ENCODE data around the gene KIF3B.
"Not testable (repeated sequence)": the region's sequence is repeated elsewhere in the genome, so short reads cannot be mapped to it uniquely, and the experiment has no call there.

The KIF3B gene

DNA sequence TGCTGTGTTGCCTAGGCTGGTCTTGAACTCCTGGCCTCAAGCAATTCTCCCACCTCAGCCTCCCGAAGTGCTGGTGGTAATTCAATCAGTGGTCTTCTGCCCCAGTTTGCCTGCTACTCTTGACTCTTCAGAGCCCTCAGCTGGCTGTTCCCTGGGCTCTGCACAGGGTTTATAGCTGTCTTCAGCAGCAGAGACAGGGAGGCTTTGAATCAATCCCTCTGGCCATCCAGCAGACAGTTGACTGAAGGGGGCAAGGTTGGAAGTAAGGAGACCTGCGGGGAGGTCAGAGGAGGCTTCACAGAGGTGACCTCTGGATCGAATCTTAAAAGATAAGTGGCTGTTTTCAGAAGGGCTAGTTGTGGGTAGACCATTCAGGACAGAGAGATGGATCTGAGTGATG is 26.0 kb upstream of the KIF3B start:
- no peak overlapping the region for H3K27ac ChIP-seq
- no peak for TF ChIP-seq ZFX (IDR thresholded peaks at IDR 0.05)
- TF ChIP-seq, protein P1, sequence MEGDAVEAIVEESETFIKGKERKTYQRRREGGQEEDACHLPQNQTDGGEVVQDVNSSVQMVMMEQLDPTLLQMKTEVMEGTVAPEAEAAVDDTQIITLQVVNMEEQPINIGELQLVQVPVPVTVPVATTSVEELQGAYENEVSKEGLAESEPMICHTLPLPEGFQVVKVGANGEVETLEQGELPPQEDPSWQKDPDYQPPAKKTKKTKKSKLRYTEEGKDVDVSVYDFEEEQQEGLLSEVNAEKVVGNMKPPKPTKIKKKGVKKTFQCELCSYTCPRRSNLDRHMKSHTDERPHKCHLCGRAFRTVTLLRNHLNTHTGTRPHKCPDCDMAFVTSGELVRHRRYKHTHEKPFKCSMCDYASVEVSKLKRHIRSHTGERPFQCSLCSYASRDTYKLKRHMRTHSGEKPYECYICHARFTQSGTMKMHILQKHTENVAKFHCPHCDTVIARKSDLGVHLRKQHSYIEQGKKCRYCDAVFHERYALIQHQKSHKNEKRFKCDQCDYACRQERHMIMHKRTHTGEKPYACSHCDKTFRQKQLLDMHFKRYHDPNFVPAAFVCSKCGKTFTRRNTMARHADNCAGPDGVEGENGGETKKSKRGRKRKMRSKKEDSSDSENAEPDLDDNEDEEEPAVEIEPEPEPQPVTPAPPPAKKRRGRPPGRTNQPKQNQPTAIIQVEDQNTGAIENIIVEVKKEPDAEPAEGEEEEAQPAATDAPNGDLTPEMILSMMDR (conservative IDR thresholded peaks at IDR 0.05) = no peak

DNA sequence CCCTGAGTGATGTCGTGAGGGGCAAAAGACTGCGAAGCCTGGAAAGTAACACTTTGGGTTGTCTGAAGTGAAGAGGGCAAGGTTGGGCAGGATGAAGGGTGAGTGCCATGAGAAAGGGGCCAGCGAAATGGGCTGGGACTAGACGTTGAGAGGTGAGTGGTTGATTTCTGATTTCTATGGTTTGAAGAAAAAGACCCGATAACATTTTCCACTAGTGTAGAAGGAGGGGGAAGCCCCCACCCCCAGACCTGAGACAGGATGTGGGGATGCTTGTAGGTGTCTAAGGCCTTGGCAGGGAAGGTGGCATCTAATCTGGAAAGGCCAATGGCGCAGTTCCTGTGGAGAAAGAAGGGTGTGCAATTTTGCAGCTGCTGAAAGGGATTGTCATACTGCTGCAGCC is 25.3 kb upstream of the KIF3B start:
- TF ChIP-seq ZFX (IDR thresholded peaks at IDR 0.05) = no peak
- TF ChIP-seq, protein P1 (conservative IDR thresholded peaks at IDR 0.05) = no peak
- no peak overlapping the region for H3K27ac ChIP-seq

DNA sequence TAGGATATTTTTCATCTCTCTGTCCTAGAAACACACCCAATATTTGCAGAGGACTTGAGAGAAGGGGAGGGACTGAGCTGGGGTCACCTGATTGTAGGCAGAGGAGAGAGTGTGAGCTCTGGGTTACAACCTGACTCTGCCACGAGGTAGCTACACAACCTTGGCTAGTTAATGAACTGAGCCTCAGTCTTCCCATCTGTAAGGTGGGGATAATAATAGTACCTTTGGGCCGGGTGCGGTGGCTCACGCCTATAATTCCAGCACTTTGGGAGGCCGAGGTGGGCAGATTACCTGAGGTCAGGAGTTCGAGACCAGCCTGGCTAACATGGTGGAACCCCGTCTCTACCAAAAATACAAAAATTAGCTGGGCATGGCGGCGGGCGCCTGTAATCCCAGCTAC is 16.5 kb upstream of the KIF3B start:
- H3K27ac ChIP-seq = not testable (repeated sequence)

DNA sequence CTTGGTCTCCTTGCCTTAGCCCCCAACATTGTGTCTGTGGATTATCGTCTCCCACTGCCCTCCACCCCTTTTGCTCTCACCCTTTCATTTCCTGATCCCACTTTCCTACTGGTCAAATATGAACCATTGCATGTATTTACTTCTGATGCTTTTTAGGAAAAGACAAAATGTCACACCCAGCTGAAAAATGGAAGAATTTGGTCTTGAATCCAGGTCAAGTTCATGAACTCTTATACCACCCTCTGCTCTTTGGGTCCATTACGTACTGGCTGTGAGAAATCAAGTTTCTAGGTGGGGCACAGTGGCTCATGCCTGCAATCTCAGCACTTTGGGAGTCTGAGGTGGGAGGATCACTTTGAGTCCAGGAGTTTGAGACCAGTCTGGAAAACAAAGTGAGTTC is 15.8 kb upstream of the KIF3B start:
- TF ChIP-seq, protein P1 (conservative IDR thresholded peaks at IDR 0.05) = no peak
- TF ChIP-seq ZFX (IDR thresholded peaks at IDR 0.05) = no peak
- no peak overlapping the region for H3K27ac ChIP-seq

DNA sequence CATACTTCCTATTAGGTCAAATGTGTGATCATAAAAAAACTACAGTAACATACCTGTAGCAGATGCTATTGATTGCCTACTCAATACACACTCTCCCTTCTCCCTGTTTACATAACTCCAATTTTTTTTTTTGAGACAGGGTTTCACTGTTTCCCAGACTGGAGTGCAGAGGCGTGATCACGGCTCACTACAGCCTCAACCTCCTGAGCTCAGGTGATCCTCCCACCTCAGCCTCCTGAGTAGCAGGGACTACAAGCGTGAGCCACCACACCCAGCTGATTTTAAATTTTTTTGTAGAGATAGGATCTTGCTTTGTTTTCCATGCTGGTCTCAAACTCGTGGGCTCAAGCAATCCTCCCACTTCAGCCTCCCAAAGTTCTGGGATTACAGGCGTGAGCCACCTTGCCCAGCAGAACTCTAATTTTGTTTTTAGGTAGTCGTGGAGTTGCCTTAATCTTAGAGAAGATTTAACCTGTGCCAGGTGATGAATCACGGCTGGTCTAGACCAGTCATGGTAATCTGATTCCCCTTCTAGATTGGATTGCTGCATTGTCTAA is 14.0 kb upstream of the KIF3B start:
- TF ChIP-seq, protein P1 (conservative IDR thresholded peaks at IDR 0.05) = no peak
- TF ChIP-seq ZFX (IDR thresholded peaks at IDR 0.05) = no peak
- H3K27ac ChIP-seq = no peak overlapping the region

DNA sequence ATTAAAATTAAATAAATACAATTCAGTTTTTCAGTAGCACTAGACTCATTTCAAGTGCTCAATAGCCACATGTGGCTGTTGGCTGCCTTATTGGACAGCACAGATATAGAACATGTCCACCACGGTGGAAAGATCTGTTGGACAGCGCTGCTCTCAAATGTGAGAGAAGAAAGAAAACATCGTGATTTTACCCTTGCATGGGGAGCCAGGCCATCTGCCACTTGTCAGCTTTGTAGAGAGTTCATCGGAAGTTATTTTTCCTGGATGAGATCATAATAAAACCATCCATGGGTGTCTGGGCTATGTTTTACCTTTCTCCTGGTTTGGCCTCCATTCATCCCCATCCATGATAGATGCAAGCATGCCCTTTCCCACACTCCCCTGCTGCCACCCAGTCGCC is 5.8 kb upstream of the KIF3B start:
- TF ChIP-seq, protein P1 (conservative IDR thresholded peaks at IDR 0.05) = no peak
- TF ChIP-seq ZFX (IDR thresholded peaks at IDR 0.05) = no peak
- H3K27ac ChIP-seq = no peak overlapping the region

DNA sequence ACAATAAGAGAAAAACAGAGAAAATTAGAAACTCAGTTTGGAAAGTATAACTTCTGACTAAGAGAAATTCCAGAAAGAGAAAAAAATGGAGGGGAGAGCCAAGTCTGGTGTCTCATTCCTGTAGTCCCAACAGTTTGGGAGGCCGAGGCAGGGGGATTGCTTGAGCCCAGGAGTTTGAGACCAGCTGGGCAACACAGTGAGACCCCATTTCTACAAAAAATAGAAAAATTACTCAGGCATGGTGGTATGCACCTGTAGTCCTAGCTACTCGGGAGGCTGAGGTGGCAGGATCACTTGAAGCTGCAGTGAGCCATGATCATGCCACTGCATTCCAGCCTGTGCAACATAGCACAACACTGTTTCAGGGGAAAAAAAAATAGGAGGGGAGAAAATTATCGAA is 3.1 kb upstream of the KIF3B start:
- no peak overlapping the region for H3K27ac ChIP-seq
- TF ChIP-seq, protein P1 (conservative IDR thresholded peaks at IDR 0.05) = no peak
- no peak for TF ChIP-seq ZFX (IDR thresholded peaks at IDR 0.05)

DNA sequence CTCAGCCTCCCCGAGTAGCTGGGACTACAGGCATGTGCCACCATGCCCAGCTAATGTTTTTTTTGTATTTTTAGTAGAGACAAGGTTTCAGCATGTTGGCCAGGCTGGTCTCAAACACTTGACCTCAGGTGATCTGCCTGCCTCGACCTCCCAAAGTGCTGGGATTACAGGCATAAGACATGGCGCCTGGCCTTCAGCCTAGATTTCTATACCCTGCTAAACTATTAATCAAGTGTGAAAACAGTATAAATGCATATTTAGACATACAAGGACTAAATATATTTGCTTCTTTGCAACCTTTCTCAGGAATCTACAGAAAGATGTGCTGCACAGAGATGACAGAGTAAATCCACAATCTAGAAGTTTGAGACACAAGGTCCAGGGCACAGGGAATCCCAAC is 2.3 kb upstream of the KIF3B start:
- not testable (repeated sequence) for H3K27ac ChIP-seq

All from C4-2B (cell line).